NCI-H187 treated with DMSO at 0.1 percent for 48 hours (cell line): ENCODE results near the gene RHOF.

ENCODE experiments used
- DNase-seq: peaks from one replicate; lab custom pipeline; 2025; lab: John Stamatoyannopoulos, UW

The RHOF gene

GRCh38 chr12:121819212-121819949, 25.9 kb upstream of the RHOF start:
- DNase-seq: no peak

- DNase-seq: no peak
Measured at GRCh38 chr12:121817648-121818043, 24.2 kb upstream of the RHOF start.

GRCh38 chr12:121816925-121817647, 23.6 kb upstream of the RHOF start:
- no peak for DNase-seq

- DNase-seq: no peak
Measured at GRCh38 chr12:121815263-121815662, 21.8 kb upstream of the RHOF start.

GRCh38 chr12:121814429-121815119, 21.1 kb upstream of the RHOF start:
- no peak for DNase-seq

GRCh38 chr12:121813951-121814350, 20.5 kb upstream of the RHOF start:
- DNase-seq: no peak

- no peak for DNase-seq
Measured at GRCh38 chr12:121812921-121813896, 19.7 kb upstream of the RHOF start.

- DNase-seq: no peak
Measured at GRCh38 chr12:121812320-121812871, 18.9 kb upstream of the RHOF start.

GRCh38 chr12:121811434-121812319, 18.2 kb upstream of the RHOF start:
- no peak for DNase-seq

GRCh38 chr12:121810833-121811433, 17.4 kb upstream of the RHOF start:
- DNase-seq: no peak

GRCh38 chr12:121810234-121810817, 16.8 kb upstream of the RHOF start:
- no peak for DNase-seq

- no peak for DNase-seq
Measured at GRCh38 chr12:121809712-121810116, 16.2 kb upstream of the RHOF start.

GRCh38 chr12:121808623-121809022, 15.1 kb upstream of the RHOF start:
- no peak for DNase-seq

- DNase-seq: no peak
Measured at GRCh38 chr12:121807642-121808347, 14.3 kb upstream of the RHOF start.

GRCh38 chr12:121806546-121807423, 13.3 kb upstream of the RHOF start:
- no peak for DNase-seq

GRCh38 chr12:121806009-121806545, 12.6 kb upstream of the RHOF start:
- no peak for DNase-seq

- DNase-seq: no peak
Measured at GRCh38 chr12:121805171-121806008, 11.9 kb upstream of the RHOF start.
